Erythroblast (primary cell): ENCODE results near the gene NUP210.

Source experiments
- GATA1 ChIP-seq: IDR thresholded peaks from 2 replicates; pipeline ENCODE4 v1.6.1; 2011; ENCODE audit warnings: low read depth, mild to moderate bottlenecking, control low read depth, low read length, moderate library complexity
- POLR2A ChIP-seq: IDR thresholded peaks from 2 replicates; pipeline ENCODE4 v1.6.1; 2011; ENCODE audit warnings: mild to moderate bottlenecking, low read length

DNA sequence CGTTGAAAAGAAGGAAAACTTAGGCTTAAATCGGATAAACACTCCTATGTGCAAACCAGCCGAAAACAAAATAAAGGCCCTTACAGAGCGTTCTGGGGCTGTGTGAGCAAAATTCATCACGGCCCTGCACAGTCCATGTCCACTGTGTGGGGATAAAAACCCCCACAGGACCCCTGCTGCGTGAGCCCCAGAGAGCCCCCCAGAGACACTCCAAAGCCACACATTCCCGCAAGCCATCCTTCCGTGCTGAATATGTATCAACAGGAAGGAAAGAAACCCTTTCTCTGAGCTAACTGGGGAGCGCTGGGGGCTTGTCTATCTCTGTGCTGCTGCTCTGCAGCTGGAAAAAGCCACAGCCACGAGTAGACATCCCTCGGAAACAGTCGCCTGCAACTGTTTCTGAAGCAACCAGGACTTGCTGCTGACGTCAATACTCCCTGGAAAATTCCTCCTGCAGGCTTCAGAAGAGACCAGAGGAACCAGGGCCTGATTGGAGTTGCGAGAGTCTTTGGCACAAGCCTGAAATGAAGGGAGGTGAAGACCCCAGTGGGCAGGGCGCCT, 72.7 kb downstream of the NUP210 start:
- TF ChIP-seq POLR2A (no peak), GATA1 (no peak)
